B cell (primary cell): ENCODE measurements around the gene VN1R5. TPM values are rescaled to one million over a fixed set of nuclear protein-coding genes. Genes with fewer than 3 reads are reported as not detected.

Experiments
- ATAC-seq: fragments of 200-7000 bp; cut with Tn5 transposase; one replicate; pipeline ENCODE4 v1.10.0; 2021; ENCODE audit warnings: low read depth, mild to moderate bottlenecking, moderate number of reproducible peaks, moderate library complexity
- CTCF ChIA-PET: fragments of 350-600 bp; sonication (Branson Sonifier 250); formaldehyde crosslinking; loops from one replicate; lab custom pipeline; 2021; ENCODE audit warnings: antibody characterized with exemption, inconsistent platforms; lab: Charles Lee
- POLR2A ChIA-PET: fragments of 350-600 bp; sonication (Branson Sonifier 250); formaldehyde crosslinking; loops from one replicate; lab custom pipeline; 2021; ENCODE audit warnings: antibody characterized with exemption; lab: Charles Lee
- DNase-seq: peaks from one replicate; pipeline ENCODE4 v3.0.0; 2013
- H2AFZ ChIP-seq: 2 replicates; pipeline ENCODE4 v1.6.1; 2012; ENCODE audit warnings: mild to moderate bottlenecking, low read depth, low read length; ENCODE audit not compliant: insufficient read depth, poor library complexity, severe bottlenecking
- H3K27ac ChIP-seq, 2 donors: 1 replicate in 1 of 2; 2 replicates in 1 of 2; pipeline ENCODE4 v1.5.1; 2012 to 2013; ENCODE audit warnings: low read length in 2 of 2, mild to moderate bottlenecking in 2 of 2, moderate library complexity in 1 of 2
- H3K27me3 ChIP-seq, 4 experiments: fragments of 200-600 bp in 1 of 4; sonication (generic) in 1 of 4; replicated peaks in 1 of 4; 1 replicate in 2 of 4; 2 replicates in 2 of 4; pipeline versions ENCODE4 v1.6.1 to v1.7.0; 2013 to 2016; ENCODE audit warnings: low read length in 3 of 4, mild to moderate bottlenecking in 2 of 4, mixed read lengths in 1 of 4, moderate library complexity in 1 of 4; ENCODE audit not compliant: insufficient read depth in 4 of 4, control insufficient read depth in 3 of 4; ENCODE audit errors: control extremely low read depth in 1 of 4
- H3K36me3 ChIP-seq, 2 experiments: replicated peaks in 1 of 2; 1 replicate in 1 of 2; 2 replicates in 1 of 2; pipeline versions ENCODE4 v1.6.1 to v1.7.1; 2013; ENCODE audit warnings: low read length in 1 of 2; ENCODE audit not compliant: insufficient read depth in 2 of 2, control insufficient read depth in 1 of 2; ENCODE audit errors: control extremely low read depth in 1 of 2, extremely low read depth in 1 of 2
- H3K4me1 ChIP-seq, 2 donors: fragments of 200-600 bp in 1 of 2; sonication (generic) in 1 of 2; 1 replicate in 1 of 2; 2 replicates in 1 of 2; pipeline versions ENCODE4 v1.5.1 to v1.6.1; 2013 to 2017; ENCODE audit warnings: low read length in 2 of 2; ENCODE audit not compliant: control insufficient read depth in 2 of 2, insufficient read depth in 2 of 2
- H3K4me2 ChIP-seq: replicated peaks from 2 replicates; pipeline ENCODE3; 2012; ENCODE audit warnings: mild to moderate bottlenecking, low read depth, low read length; ENCODE audit not compliant: poor library complexity, severe bottlenecking
- H3K4me3 ChIP-seq, 5 experiments: fragments of 200-600 bp in 1 of 5; sonication (generic) in 1 of 5; 1 replicate in 3 of 5; 2 replicates in 2 of 5; pipeline versions ENCODE4 v1.5.1 to v1.7.0; 2011 to 2016; ENCODE audit warnings: low read length in 4 of 5, mild to moderate bottlenecking in 4 of 5, low read depth in 2 of 5, control low read depth in 1 of 5, moderate library complexity in 1 of 5; ENCODE audit not compliant: insufficient read depth in 1 of 5; ENCODE audit errors: control extremely low read depth in 1 of 5, extremely low read depth in 1 of 5
- H3K79me2 ChIP-seq: fragments of 200-600 bp; sonication (generic); one replicate; pipeline ENCODE4 v1.6.0; 2016; ENCODE audit warnings: low read length; ENCODE audit not compliant: control insufficient read depth, insufficient read depth
- H3K9ac ChIP-seq: fragments of 200-600 bp; sonication (generic); 2 replicates; pipeline ENCODE4 v1.6.1; 2017; ENCODE audit warnings: mild to moderate bottlenecking, low read length, moderate library complexity
- H3K9me3 ChIP-seq, 3 donors: one replicate each; pipeline versions ENCODE4 v1.6.1 to v1.7.1; 2013; ENCODE audit warnings: low read length in 2 of 3; ENCODE audit not compliant: control insufficient read depth in 2 of 3, insufficient read depth in 1 of 3; ENCODE audit errors: control extremely low read depth in 1 of 3
- H4K20me1 ChIP-seq: 2 replicates; pipeline ENCODE4 v1.6.0; 2012; ENCODE audit warnings: mild to moderate bottlenecking, low read length; ENCODE audit not compliant: insufficient read depth, control insufficient read depth, poor library complexity, severe bottlenecking
- H3K27ac Mint-ChIP-seq: one replicate; pipeline ENCODE4 v1.8.0; 2021; ENCODE audit warnings: mixed read lengths
- H3K27me3 Mint-ChIP-seq: one replicate; pipeline ENCODE4 v1.8.0; 2021; ENCODE audit warnings: mixed read lengths
- H3K4me1 Mint-ChIP-seq: one replicate; pipeline ENCODE4 v1.8.0; 2021; ENCODE audit warnings: mixed read lengths
- H3K4me3 Mint-ChIP-seq: one replicate; pipeline ENCODE4 v1.8.0; 2021; ENCODE audit warnings: mixed read lengths
- H3K9me3 Mint-ChIP-seq: one replicate; pipeline ENCODE4 v1.8.0; 2022; ENCODE audit warnings: mixed read lengths; ENCODE audit not compliant: insufficient read depth
- CTCF ChIP-seq: fragments of 200-600 bp; IDR thresholded peaks from one replicate; pipeline ENCODE4 v1.8.0; 2022; ENCODE audit warnings: antibody characterized with exemption, mild to moderate bottlenecking
- EZH2 ChIP-seq: IDR thresholded peaks from 2 replicates; pipeline ENCODE4 v1.6.1; 2012; ENCODE audit warnings: borderline replicate concordance, low read depth, mild to moderate bottlenecking, moderate library complexity, low read length; ENCODE audit not compliant: insufficient read depth, poor library complexity, severe bottlenecking
- WGBS: methylation state at CpG from one replicate; pipeline ENCODE4 v1.1.5; 2013; ENCODE audit warnings: missing lambda C conversion rate; ENCODE audit not compliant: insufficient coverage; 5-methylcytosine and 5-hydroxymethylcytosine counted together
- intact Hi-C: fragments of 100-400 bp; cut with micrococcal nuclease; formaldehyde crosslinking; loops from one replicate; pipeline ENCODE4 v1.10.0; 2022
- polyA plus RNA-seq: library from polyadenylated mRNA; depleted of rRNA; stranded (reverse); fragments of >200 nt; gene quantifications from 2 replicates; pipeline ENCODE4 v1.2.3, GENCODE V29; 2012
- total RNA-seq, 2 donors: library from RNA; stranded (reverse); fragments of 120-200 nt in 1 of 2; gene quantifications; 1 replicate in 1 of 2; 2 replicates in 1 of 2; pipeline versions ENCODE4 v1.2.3 to v1.2.4, GENCODE V29; 2013 to 2022

Gene VN1R5
- total and polyA plus RNA-seq, 2 donors (not counting 1 experiment from before 2014, with no cell fraction given), result not detected

GRCh38 chr1:247295746-247296145 is 39.9 kb downstream of the VN1R5 start:
- Histone ChIP-seq H4K20me1 (no peaks in the 10 kb centered on the region), H3K27ac (no peak overlapping the region), H3K4me2 (no peak overlapping the region), H3K79me2 (no peaks in the 10 kb centered on the region), H3K27me3 (no peaks in the 10 kb centered on the region), H3K9ac (no peak overlapping the region), H3K36me3 (no peaks in the 10 kb centered on the region), H3K9me3 (peaks cover 0 to 4% (median 0%) of the 10 kb centered on the region in 3 donors), H3K4me1 (no peaks in the 10 kb centered on the region), H3K4me3 (no peak overlapping the region), H2AFZ (no peak overlapping the region)
- H3K4me1 Mint-ChIP-seq, result no peaks in the 10 kb centered on the region
- no peak overlapping the region for H3K4me3 Mint-ChIP-seq
- no peak for TF ChIP-seq EZH2
- TF ChIP-seq CTCF, result no peak
- DNase-seq (no peak), ATAC-seq (no peak)
- WGBS, result 95% methylated on average over 4 of the region's 5 CpGs
- H3K9me3 Mint-ChIP-seq, result no peaks in the 10 kb centered on the region
- ChIA-PET CTCF (no interaction called here), POLR2A (interaction anchor here (0.6 kb wide), 1 partner anchor 18 kb away, joined by 3 read pairs; no protein-coding TSS in a partner anchor)
- no peak overlapping the region for H3K27ac Mint-ChIP-seq
- intact Hi-C loops, result no loop called here
- no peaks in the 10 kb centered on the region for H3K27me3 Mint-ChIP-seq

GRCh38 chr1:247296599-247297180 is 40.8 kb downstream of the VN1R5 start:
- no peak overlapping the region for H3K4me3 Mint-ChIP-seq
- no peaks in the 10 kb centered on the region for H3K4me1 ChIP-seq

More at GRCh38 chr1:247296599-247297180, 40.8 kb downstream of the VN1R5 start:
- DNase-seq (no peak), ATAC-seq (no peak)
- Mint-ChIP-seq H3K27me3 (no peaks in the 10 kb centered on the region), H3K27ac (no peak overlapping the region), H3K4me1 (no peaks in the 10 kb centered on the region), H3K9me3 (no peaks in the 10 kb centered on the region)
- no peaks in the 10 kb centered on the region for H3K9me3 ChIP-seq
- ChIA-PET CTCF (no interaction called here), POLR2A (no interaction called here)
- H4K20me1 ChIP-seq, result no peaks in the 10 kb centered on the region
- WGBS, result 94% methylated on average over 6 of the region's 8 CpGs
- no peaks in the 10 kb centered on the region for H3K27me3 ChIP-seq
- no peaks in the 10 kb centered on the region for H3K79me2 ChIP-seq
- TF ChIP-seq EZH2, result no peak
- no peak for TF ChIP-seq CTCF
- no peak overlapping the region for H3K4me2 ChIP-seq
- H3K4me3 ChIP-seq, result no peak overlapping the region
- peaks cover 0 to 2% of the 10 kb centered on the region in 2 experiments for H3K36me3 ChIP-seq
- H3K27ac ChIP-seq, result no peak overlapping the region
- intact Hi-C loops, result no loop called here
- H2AFZ ChIP-seq, result no peak overlapping the region
- H3K9ac ChIP-seq, result no peak overlapping the region
